ENCODE measurements around the gene ABHD12.
"Not testable (repeated sequence)": the region's sequence is repeated elsewhere in the genome, so short reads cannot be mapped to it uniquely, and the experiment has no call there.

The ABHD12 gene

GRCh38 chr20:25275813-25276532 is 114.7 kb downstream of the ABHD12 start:
- DNase-seq = no peak

GRCh38 chr20:25274891-25275812 is 115.5 kb downstream of the ABHD12 start:
- DNase-seq = no peak

GRCh38 chr20:25274481-25274880 is 116.2 kb downstream of the ABHD12 start:
- DNase-seq = no peak

- no peak for DNase-seq
Measured at GRCh38 chr20:25273541-25274358, 116.9 kb downstream of the ABHD12 start.

- DNase-seq = no peak
Measured at GRCh38 chr20:25273046-25273445, 117.6 kb downstream of the ABHD12 start.

- DNase-seq = no peak
Measured at GRCh38 chr20:25272223-25273000, 118.2 kb downstream of the ABHD12 start.

GRCh38 chr20:25271486-25272222 is 119.0 kb downstream of the ABHD12 start:
- no peak for DNase-seq

GRCh38 chr20:25270829-25271251 is 119.8 kb downstream of the ABHD12 start:
- no peak for DNase-seq

GRCh38 chr20:25269833-25270170 is 120.8 kb downstream of the ABHD12 start:
- no peak for DNase-seq

GRCh38 chr20:25269057-25269832 is 121.4 kb downstream of the ABHD12 start:
- no peak for DNase-seq

GRCh38 chr20:25260770-25261437 is 129.7 kb downstream of the ABHD12 start:
- DNase-seq = not testable (repeated sequence)

- DNase-seq = no peak
Measured at GRCh38 chr20:25259788-25260254, 130.8 kb downstream of the ABHD12 start.

GRCh38 chr20:25259358-25259757 is 131.3 kb downstream of the ABHD12 start:
- no peak for DNase-seq

- no peak for DNase-seq
Measured at GRCh38 chr20:25258828-25259227, 131.8 kb downstream of the ABHD12 start.

GRCh38 chr20:25258476-25258805 is 132.2 kb downstream of the ABHD12 start:
- no peak for DNase-seq

GRCh38 chr20:25257756-25258475 is 132.7 kb downstream of the ABHD12 start:
- no peak for DNase-seq

GRCh38 chr20:25257130-25257529 is 133.5 kb downstream of the ABHD12 start:
- no peak for DNase-seq

GRCh38 chr20:25256226-25256859 is 134.3 kb downstream of the ABHD12 start:
- DNase-seq = no peak

Data from fibroblast of skin of abdomen (primary cell).